Muscle of leg (tissue), 11 donors: ENCODE results near the gene PCSK9. TPM values are rescaled to one million over a fixed set of nuclear protein-coding genes. Genes with fewer than 3 reads are reported as not detected.

ENCODE experiments used
- DNase-seq: peaks from one replicate; pipeline ENCODE4 v3.0.0; 2013
- H3K27ac ChIP-seq: one replicate; pipeline ENCODE4 v1.5.1; 2013; ENCODE audit warnings: mild to moderate bottlenecking, low read length, control low read depth
- H3K27me3 ChIP-seq: one replicate; pipeline ENCODE4 v1.6.1; 2013; ENCODE audit warnings: low read length; ENCODE audit not compliant: control insufficient read depth, insufficient read depth
- H3K36me3 ChIP-seq: one replicate; pipeline ENCODE4 v1.6.1; 2013; ENCODE audit warnings: low read length; ENCODE audit not compliant: control insufficient read depth, insufficient read depth
- H3K4me1 ChIP-seq: one replicate; pipeline ENCODE4 v1.6.1; 2013; ENCODE audit warnings: low read length; ENCODE audit not compliant: control insufficient read depth, insufficient read depth
- H3K4me3 ChIP-seq: one replicate; pipeline ENCODE4 v1.5.1; 2013; ENCODE audit warnings: low read length, control low read depth
- H3K9me3 ChIP-seq: replicated peaks from 2 replicates; pipeline ENCODE4 v1.6.1; 2013; ENCODE audit warnings: low read depth, low read length; ENCODE audit not compliant: control insufficient read depth
- WGBS: methylation state at CpG from one replicate; pipeline ENCODE4 v1.1.5; 2013; ENCODE audit warnings: missing lambda C conversion rate; ENCODE audit not compliant: insufficient coverage; 5-methylcytosine and 5-hydroxymethylcytosine counted together
- polyA plus RNA-seq, 8 donors: library from polyadenylated mRNA; unstranded; fragments of 120-200 nt; gene quantifications; one replicate each; pipeline versions ENCODE4 v1.2.1 to v1.2.3, GENCODE V29; 2013; ENCODE audit warnings: inconsistent platforms in 1 of 8, low replicate concordance in 1 of 8; ENCODE audit not compliant: insufficient read length in 8 of 8, insufficient read depth in 1 of 8
- total RNA-seq: library from RNA; stranded (reverse); fragments of 120-200 nt; gene quantifications from one replicate; pipeline ENCODE4 v1.2.4, GENCODE V29; 2013

Gene PCSK9
- total and polyA plus RNA-seq, 9 donors: 3.1 to 12.7 (median 5.3) TPM

DNA sequence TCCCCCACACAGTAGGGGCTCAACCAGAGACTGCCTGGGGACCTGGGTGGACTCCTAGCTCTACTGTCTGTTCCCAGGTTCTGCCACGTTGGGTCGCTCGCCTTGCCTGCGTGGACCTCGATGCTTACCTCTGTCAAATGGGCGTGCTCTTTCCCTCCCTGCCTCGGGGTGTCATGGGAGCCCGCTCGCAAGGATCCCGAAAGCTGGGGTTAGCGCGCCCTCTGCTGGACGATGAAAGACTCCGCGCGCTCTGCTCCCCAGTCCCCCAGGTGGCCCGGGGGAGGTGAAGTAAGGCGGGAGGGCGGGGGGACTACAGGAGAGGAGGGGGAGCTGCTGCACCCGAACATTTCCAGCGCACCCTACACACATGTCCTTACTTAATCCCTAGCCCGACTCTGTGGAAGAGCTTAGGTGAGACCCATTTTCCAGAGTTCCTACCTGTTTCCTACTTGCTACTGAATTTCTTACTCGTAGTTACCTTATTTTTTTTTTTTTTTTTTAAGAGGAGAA, 42.9 kb upstream of the PCSK9 start:
- peak; percentile 67 for DNase-seq
- WGBS: 2% methylated on average over 7 of the region's 23 CpGs
- H3K4me1 ChIP-seq: peaks cover 5% of the 10 kb centered on the region
- no peak overlapping the region for H3K27ac ChIP-seq
- peaks cover 72% of the 10 kb centered on the region for H3K27me3 ChIP-seq
- H3K9me3 ChIP-seq: no peaks in the 10 kb centered on the region
- no peaks in the 10 kb centered on the region for H3K36me3 ChIP-seq
- no peak overlapping the region for H3K4me3 ChIP-seq

DNA sequence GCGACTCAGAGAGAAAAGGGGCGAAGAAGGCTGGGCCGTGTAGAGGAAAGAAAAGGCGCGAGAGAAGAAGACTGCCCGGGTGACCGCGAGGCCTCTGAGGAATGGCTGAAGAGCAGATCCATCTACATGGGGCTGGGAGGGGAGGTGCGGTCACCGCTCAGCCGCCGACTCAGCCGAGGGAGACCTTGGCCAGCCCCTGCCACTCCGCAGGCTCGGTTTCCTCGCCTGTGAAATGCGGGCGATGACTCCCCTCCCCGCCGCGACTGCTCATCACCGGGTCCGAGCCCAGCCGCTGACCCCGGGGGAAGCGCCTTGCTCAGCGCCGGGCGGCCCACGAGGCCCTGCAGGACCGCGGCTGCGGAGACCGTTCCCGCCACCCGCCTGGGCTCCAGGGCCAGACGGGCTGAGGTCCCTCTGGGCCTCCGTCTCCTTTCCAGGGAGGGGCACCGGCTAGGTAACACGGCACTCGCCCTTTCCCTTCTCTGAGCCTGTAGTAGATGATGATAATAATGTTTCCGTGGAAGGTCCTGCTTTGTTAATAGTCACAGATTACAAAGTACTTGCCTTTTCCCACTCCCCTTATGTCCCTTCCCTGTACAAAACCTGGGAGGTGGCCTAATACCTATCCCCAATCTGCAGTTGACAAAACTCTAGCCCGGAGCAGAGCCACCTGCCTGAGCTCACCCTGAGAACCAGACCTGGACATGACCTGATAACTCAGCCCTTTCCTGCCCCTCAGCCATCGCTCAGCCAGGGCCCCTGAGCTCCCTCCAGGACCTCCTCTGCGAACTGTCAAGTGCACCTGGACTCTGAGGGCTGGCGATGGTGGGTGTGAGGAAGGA, 42.3 kb upstream of the PCSK9 start:
- H3K4me1 ChIP-seq: peaks cover 5% of the 10 kb centered on the region
- H3K27ac ChIP-seq: no peak overlapping the region
- H3K36me3 ChIP-seq: no peaks in the 10 kb centered on the region
- H3K9me3 ChIP-seq: no peaks in the 10 kb centered on the region
- H3K4me3 ChIP-seq: no peak overlapping the region
- no peak for DNase-seq
- peaks cover 71% of the 10 kb centered on the region for H3K27me3 ChIP-seq
- 4% methylated on average over 38 of the region's 46 CpGs for WGBS

DNA sequence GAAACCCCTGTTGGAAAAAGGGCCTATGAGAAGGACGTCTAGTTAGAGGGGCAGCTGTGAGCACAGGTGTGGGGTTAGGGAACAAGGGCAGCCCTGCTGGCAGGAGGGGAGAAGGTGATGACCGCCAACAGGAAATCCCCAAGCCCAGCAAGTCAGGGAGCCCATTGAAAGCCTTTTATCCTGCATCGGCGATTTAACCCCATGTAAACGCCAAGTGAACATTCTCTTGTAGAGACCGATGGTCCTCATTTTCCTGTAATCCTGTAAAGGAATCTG, 41.7 kb upstream of the PCSK9 start:
- 36% methylated on average over 6 of the region's 6 CpGs for WGBS
- Histone ChIP-seq H3K9me3 (no peaks in the 10 kb centered on the region), H3K4me1 (peaks cover 5% of the 10 kb centered on the region), H3K27ac (no peak overlapping the region), H3K27me3 (peaks cover 71% of the 10 kb centered on the region), H3K36me3 (no peaks in the 10 kb centered on the region), H3K4me3 (no peak overlapping the region)
- no peak for DNase-seq

DNA sequence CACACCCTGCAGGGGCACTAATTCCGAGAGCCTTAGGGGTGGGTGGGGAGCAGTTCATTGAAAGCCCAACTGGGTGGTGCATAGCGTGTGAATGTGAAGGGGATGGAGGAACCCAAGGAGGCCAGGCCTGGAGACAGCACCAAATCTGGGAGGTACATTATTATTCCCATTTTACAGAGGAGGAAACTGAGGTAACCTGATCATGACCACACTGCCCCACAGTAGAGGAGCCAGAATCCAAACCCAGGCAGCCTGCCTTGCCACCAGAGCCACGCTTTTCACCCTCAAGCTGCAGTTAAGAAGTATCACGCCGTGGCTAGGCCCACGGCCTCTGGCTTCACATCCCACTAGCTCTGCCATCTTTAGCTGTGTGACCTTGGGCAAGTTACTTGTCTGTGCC, 41.2 kb upstream of the PCSK9 start:
- no peak overlapping the region for H3K27ac ChIP-seq
- H3K9me3 ChIP-seq: no peaks in the 10 kb centered on the region
- DNase-seq: no peak
- WGBS: 74% methylated on average over 5 of the region's 6 CpGs
- H3K4me1 ChIP-seq: peaks cover 5% of the 10 kb centered on the region
- H3K27me3 ChIP-seq: peaks cover 71% of the 10 kb centered on the region
- no peak overlapping the region for H3K4me3 ChIP-seq
- H3K36me3 ChIP-seq: no peaks in the 10 kb centered on the region

DNA sequence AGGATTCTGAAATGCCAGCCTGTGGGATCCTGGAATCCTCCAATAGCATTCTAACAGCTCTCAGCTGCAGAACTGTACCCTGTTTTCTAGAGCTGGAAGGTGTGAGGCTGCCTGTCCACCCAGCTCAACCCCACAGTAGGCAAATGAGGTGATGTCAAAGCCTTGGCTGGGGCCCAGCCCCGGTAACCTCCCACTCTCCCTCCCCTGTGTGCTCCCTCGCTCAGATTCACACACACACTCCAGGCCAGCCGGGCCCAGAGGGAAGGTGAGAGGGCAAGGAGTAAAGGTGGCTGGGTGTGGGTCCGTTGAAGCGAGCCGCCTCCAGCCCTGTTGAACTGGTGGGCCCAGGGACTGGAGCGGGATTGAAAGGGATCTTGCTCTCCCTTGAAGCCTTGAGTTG, 40.7 kb upstream of the PCSK9 start, which contains the start of gene BSND:
Gene BSND (plus strand): TSS at position 257 of the 400 bp plus-strand sequence. CDS start 254 bp downstream, outside the sequence.
- no peak within 1 kb of the TSS for H3K4me3 ChIP-seq
- WGBS: 69% methylated on average over 5 of the region's 7 CpGs
- H3K36me3 ChIP-seq: no peaks in the 10 kb centered on the region
- H3K27ac ChIP-seq: no peak within 1 kb of the TSS
- H3K4me1 ChIP-seq: peaks cover 5% of the 10 kb centered on the region
- peaks cover 71% of the 10 kb centered on the region for H3K27me3 ChIP-seq
- H3K9me3 ChIP-seq: no peaks in the 10 kb centered on the region
- DNase-seq: no peak

DNA sequence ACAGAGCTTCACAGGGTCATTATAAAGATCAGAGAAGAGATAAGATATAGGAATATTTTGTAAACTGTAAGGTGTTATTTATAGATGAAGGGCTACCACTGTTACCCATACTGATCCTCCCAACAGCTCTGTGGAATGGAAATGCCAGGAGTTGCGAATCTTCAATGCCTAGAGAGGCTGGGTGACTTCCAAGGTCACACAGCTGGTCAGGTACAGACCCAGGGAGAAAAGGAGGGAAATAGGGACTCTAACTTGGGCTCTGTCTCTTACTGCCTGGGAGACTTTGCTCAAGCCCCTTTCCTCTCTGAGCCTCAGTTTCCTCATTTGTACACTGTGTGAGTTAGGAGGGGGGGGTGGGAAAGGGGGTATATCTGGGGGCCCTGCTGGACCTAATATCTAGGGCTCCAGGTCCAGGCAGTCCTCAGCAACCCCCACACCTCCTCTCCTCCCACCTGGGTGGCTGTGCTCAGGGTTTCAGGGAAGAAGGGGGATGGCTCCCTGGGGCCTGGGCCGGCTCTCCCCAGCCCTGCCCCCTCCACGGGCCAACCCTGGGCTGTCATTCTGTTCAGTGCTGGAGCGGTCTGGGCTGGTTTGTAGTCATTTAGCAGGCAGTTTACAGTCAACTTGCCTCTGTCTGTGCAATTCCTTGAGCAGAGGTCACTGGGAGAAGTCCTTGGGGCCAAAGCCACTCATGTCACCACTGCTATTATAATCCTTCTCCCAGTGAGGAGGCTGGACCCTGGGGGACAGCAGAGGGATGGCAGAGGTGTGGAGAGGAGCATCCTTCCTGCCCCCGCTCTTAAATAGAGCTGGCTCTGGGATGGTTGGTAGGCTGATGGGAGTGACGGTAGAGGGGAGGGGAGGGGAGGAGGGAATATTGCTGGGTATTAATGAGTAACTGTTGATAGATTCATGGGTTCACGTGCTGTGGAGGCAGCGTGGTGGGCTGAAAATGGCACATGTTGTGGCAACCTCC, 39.0 kb upstream of the PCSK9 start:
- Histone ChIP-seq H3K27ac (no peak overlapping the region), H3K4me3 (no peak overlapping the region), H3K27me3 (peaks cover 59% of the 10 kb centered on the region), H3K36me3 (no peaks in the 10 kb centered on the region), H3K9me3 (no peaks in the 10 kb centered on the region), H3K4me1 (peaks cover 5% of the 10 kb centered on the region)
- 38% methylated on average over 5 of the region's 8 CpGs for WGBS
- DNase-seq: no peak

DNA sequence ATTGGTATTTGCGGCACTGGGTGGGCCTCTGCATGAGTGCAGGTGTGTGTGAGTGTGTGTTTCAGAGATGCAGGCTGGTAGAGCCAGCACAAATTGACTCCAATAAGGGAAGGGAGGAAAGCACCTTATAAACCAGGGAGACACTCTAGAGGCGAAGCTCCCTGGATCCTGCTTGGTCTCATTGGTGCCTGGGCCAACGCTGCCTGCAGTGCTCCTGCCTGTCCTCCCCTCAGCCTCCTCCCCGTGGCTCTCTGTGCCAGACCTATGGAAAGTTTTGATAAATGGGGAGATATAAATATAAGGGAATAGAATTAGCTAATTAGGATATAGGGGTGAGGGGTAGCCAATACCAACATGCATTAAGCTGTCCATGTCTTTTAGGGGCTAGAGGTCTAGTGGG, 38.0 kb upstream of the PCSK9 start:
- Histone ChIP-seq H3K27me3 (peaks cover 50% of the 10 kb centered on the region), H3K36me3 (no peaks in the 10 kb centered on the region), H3K27ac (no peak overlapping the region), H3K4me3 (no peak overlapping the region), H3K4me1 (peaks cover 5% of the 10 kb centered on the region), H3K9me3 (no peaks in the 10 kb centered on the region)
- 70% methylated on average over 1 of the region's 4 CpGs for WGBS
- DNase-seq: no peak

DNA sequence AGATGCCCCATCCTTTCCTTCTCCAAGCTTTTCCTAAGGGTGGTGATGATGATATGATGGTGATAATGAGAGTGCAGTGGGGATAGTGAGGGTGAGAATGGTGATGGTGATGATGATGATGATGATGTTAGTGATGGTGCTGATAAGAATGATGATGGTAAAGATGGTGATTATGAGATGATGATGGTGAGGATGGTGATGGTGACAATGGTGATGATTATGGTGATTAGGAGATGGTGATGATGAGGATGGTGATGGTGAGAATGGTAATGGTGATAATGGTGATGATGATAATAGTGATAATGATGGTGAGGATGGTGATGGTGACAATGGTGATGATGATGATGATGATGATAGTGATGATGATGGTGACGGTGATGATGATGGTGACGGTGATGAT, 36.7 kb upstream of the PCSK9 start:
- no peaks in the 10 kb centered on the region for H3K36me3 ChIP-seq
- WGBS: 87% methylated on average over 2 of the region's 2 CpGs
- DNase-seq: no peak
- no peaks in the 10 kb centered on the region for H3K4me1 ChIP-seq
- H3K27ac ChIP-seq: no peak overlapping the region
- peaks cover 36% of the 10 kb centered on the region for H3K27me3 ChIP-seq
- no peaks in the 10 kb centered on the region for H3K9me3 ChIP-seq
- no peak overlapping the region for H3K4me3 ChIP-seq

DNA sequence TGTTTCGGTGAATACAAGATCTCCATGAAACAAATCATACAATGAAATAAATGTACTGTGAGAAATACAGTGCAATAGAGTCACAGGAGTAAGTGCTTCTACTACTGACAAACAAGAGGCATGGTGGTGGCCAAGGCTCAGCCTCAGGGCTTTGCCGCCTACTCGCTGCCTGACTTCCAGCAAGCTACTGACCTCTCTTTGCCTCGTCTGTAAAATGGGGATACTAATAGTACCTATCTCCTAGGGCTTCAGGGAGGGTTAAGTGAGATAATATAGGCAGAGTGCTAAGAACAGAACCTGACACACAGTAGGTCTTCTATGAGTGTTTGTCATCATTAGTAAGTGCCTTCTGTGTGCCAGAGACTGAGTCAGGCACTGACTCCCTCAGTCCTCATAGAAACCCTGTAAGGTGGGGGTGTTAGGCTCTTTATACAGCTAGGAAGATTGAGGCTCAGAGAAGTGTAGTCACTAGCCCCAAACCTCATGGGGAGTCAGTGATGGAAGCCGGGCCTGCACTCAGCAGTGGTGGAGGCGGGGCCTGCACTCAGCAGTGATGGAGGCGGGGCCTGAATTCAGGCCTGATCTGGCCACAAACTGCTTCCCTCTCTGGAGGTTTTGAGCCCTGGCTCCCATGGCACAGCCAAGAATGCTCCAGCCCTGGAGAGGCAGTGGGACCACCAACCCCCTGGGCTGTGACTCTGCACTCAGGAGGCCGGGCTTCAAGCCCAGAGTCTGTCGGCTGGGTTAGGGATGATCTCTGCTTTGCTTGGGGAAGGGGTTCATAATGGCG, 33.8 kb upstream of the PCSK9 start:
- Histone ChIP-seq H3K4me1 (no peaks in the 10 kb centered on the region), H3K36me3 (no peaks in the 10 kb centered on the region), H3K9me3 (peaks cover 2% of the 10 kb centered on the region), H3K27ac (no peak overlapping the region), H3K27me3 (peaks cover 12% of the 10 kb centered on the region), H3K4me3 (no peak overlapping the region)
- DNase-seq: no peak
- WGBS: 78% methylated on average over 6 of the region's 10 CpGs
